ENCODE measurements around the gene RNASE12. TPM values are rescaled to one million over a fixed set of nuclear protein-coding genes. Genes with fewer than 3 reads are reported as not detected.

The RNASE12 gene
- total and polyA plus RNA-seq, 2 donors (not counting 3 experiments of a cell fraction or from before 2014, with no cell fraction given) = not detected

DNA sequence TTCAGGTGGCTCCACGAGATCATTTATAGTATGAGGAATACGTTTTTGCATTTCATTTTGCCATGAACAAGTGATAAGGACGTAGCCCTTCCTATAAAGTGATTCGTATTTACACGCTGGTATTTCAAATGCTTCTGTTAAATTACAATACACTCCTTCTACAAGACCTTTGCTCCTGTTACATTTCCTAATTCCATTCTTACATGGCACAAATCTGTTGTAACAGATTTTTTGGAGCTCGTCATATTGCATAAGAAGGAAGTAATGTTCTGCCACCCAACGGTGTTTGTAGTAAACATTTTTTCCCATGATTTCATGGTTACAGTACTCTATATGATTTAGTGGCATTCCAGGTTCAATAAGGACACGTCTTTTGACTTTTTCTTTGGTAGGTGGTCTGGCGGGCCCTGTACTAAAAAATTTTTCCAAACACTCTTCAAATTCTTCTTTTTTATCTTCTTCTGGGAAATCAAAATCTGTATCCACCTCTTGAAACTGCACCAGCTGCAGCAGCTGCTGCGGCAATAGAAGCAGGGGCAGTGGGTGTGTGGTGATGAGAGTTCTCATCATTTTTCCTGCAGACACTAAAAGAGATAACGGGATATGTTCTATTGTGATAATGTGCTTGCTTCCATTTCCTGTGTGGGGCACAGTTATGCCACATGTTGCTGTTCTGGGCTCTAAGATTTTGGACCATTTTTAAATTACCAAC is 34.5 kb downstream of the RNASE12 start:
- TF ChIP-seq GATA2 (IDR thresholded peaks at IDR 0.05; ENCODE audit: insufficient read depth, insufficient read length, low read depth, low read length) (no peak), POLR2AphosphoS5 (IDR thresholded peaks at IDR 0.05; ENCODE audit: insufficient read depth, low read depth, low read length) (no peak), MYC (IDR thresholded peaks at IDR 0.05; ENCODE audit: low read depth, low read length) (no peak), POLR2A (IDR thresholded peaks at IDR 0.05; ENCODE audit: low read depth, low read length) (no peak), MAX (IDR thresholded peaks at IDR 0.05; ENCODE audit: insufficient read depth, insufficient read length) (no peak), JUN (IDR thresholded peaks at IDR 0.05; ENCODE audit: borderline replicate concordance, insufficient read depth, insufficient read length, low read depth) (no peak), EZH2 (IDR thresholded peaks at IDR 0.05; ENCODE audit: borderline replicate concordance, low read depth, low read length, severe bottlenecking) (no peak), CTCF (IDR thresholded peaks at IDR 0.05; ENCODE audit: extremely low read depth in 1 of 2, insufficient read depth in 1 of 2, low read depth in 1 of 2, low read length in 2 of 2) (no peak), FOS (IDR thresholded peaks at IDR 0.05; ENCODE audit: borderline replicate concordance, insufficient read depth, low read length) (no peak)
- no peaks in the 10 kb centered on the region for H3K9me1 ChIP-seq (replicated peaks; ENCODE audit: control insufficient read depth, extremely low read depth, insufficient read depth, low read length)
- no peak overlapping the region for H3K27ac ChIP-seq (ENCODE audit: insufficient read depth, low read depth, low read length)
- no TSS peak for BruUV-seq (replicated peaks)
- no peak overlapping the region for H2AFZ ChIP-seq (ENCODE audit: low read depth, low read length)
- H3K27me3 ChIP-seq (ENCODE audit: control insufficient read depth in 2 of 2, insufficient read depth in 2 of 2, low read length in 2 of 2) = peaks cover 3% of the 10 kb centered on the region in 2 experiments
- dilution Hi-C loops (cut with MboI; ENCODE audit: extremely low pct_ligation_motif_present, low sequenced_read_pairs) (no loop called here), intact Hi-C loops (cut with micrococcal nuclease) (no loop called here)
- no peaks in the 10 kb centered on the region for H3K79me2 ChIP-seq (ENCODE audit: control insufficient read depth, insufficient read depth, low read length)
- ChIA-PET POLR2A (no interaction called here), CTCF (no interaction called here)
- DNase-seq (ENCODE audit: low read depth, low spot score) (no peak), FAIRE-seq (no peak)
- no peaks in the 10 kb centered on the region for H3K4me1 ChIP-seq (ENCODE audit: control insufficient read depth, extremely low read depth, insufficient read depth, low read length)
- no peaks in the 10 kb centered on the region for H3K36me3 ChIP-seq (ENCODE audit: control insufficient read depth in 2 of 2, extremely low read depth in 1 of 2, insufficient read depth in 2 of 2, low read length in 2 of 2)
- H3K9ac ChIP-seq (replicated peaks; ENCODE audit: extremely low read depth, insufficient read depth, low read length) = no peak overlapping the region
- H3K4me3 ChIP-seq (replicated peaks in 1 of 3; ENCODE audit: insufficient read depth in 1 of 3, low read depth in 1 of 3, low read length in 3 of 3) = no peak overlapping the region
- no peaks in the 10 kb centered on the region for H4K20me1 ChIP-seq (replicated peaks; ENCODE audit: control insufficient read depth, extremely low read depth, insufficient read depth, low read length)
- no peak overlapping the region for H3K4me2 ChIP-seq (ENCODE audit: insufficient read depth, low read length)
- H3K9me3 ChIP-seq (replicated peaks; ENCODE audit: control insufficient read depth, insufficient read depth, low read length) = no peaks in the 10 kb centered on the region
